GM12878 (cell line): ENCODE data around the gene SYNGR2. TPM values are rescaled to one million over a fixed set of nuclear protein-coding genes. Genes with fewer than 3 reads are reported as not detected.

ENCODE experiments used
- ASH2L ChIP-seq: fragments of 300-600, 200-600 bp; sonication (generic); IDR thresholded peaks from 2 replicates; pipeline ENCODE4 v1.6.1; 2017; ENCODE audit warnings: low read depth, mild to moderate bottlenecking, borderline replicate concordance
- ATF3 ChIP-seq: IDR thresholded peaks from 2 replicates; pipeline ENCODE4 v1.6.1; 2011; ENCODE audit warnings: low read depth, mild to moderate bottlenecking, low read length, moderate library complexity, borderline replicate concordance; ENCODE audit errors: extremely low read depth
- CHD1 ChIP-seq: IDR thresholded peaks from 2 replicates; pipeline ENCODE4 v1.6.1; 2012; ENCODE audit warnings: low read depth, low read length, improper control_type of control experiment
- HCFC1 ChIP-seq: fragments of 150-350 bp; IDR thresholded peaks from 2 replicates; pipeline ENCODE4 v1.6.1; 2014; ENCODE audit warnings: low read length
- KLF5 ChIP-seq: fragments of 450-650 bp; IDR thresholded peaks from 2 replicates; pipeline ENCODE4 v1.6.1; 2014; ENCODE audit warnings: mild to moderate bottlenecking; ENCODE audit not compliant: partially characterized antibody
- RCOR1 ChIP-seq: conservative IDR thresholded peaks from 2 replicates; pipeline ENCODE4 v1.6.1; 2012; ENCODE audit warnings: low read depth, low read length, improper control_type of control experiment
- SREBF1 ChIP-seq: IDR thresholded peaks from 2 replicates; pipeline ENCODE4 v1.6.1; 2012; ENCODE audit warnings: mild to moderate bottlenecking, low read length
- TCF12 ChIP-seq: IDR thresholded peaks from 2 replicates; pipeline ENCODE4 v1.6.1; 2011; ENCODE audit warnings: low read depth, mild to moderate bottlenecking, low read length
- TCF3 ChIP-seq: IDR thresholded peaks from 2 replicates; pipeline ENCODE4 v1.6.1; 2012; ENCODE audit warnings: low read depth, mild to moderate bottlenecking, low read length, borderline replicate concordance; ENCODE audit not compliant: insufficient read depth
- ZNF687 ChIP-seq: fragments of 450-650 bp; IDR thresholded peaks from 2 replicates; pipeline ENCODE4 v1.6.1; 2017; ENCODE audit warnings: mild to moderate bottlenecking, moderate library complexity
- polyA plus RNA-seq, 11 experiments: library from polyadenylated mRNA; depleted of rRNA in 4 of 11; unstranded in 6 of 11; stranded (reverse) in 5 of 11; fragments of >200 nt; fragmentation: Nextera tagmentation in 4 of 11; fragmentation: Illumina TruSeq in 1 of 11; extraction: Ambion mirVana in 4 of 11; extraction: Trizol in 1 of 11; gene quantifications; 1 replicate in 1 of 11; 2 replicates in 10 of 11; pipeline versions ENCODE4 v1.2.1 to v1.2.3, GENCODE V29; 2011 to 2016; ENCODE audit warnings: inconsistent platforms in 2 of 11, missing spikeins in 2 of 11, low read depth in 1 of 11
- total RNA-seq, 4 experiments: library from RNA; depleted of rRNA in 3 of 4; stranded (reverse); fragments of >200 nt in 3 of 4; fragmentation: Illumina TruSeq in 1 of 4; extraction: Trizol in 1 of 4; gene quantifications; 2 replicates each; pipeline versions ENCODE4 v1.2.1 to v1.2.3, GENCODE V29; 2013 to 2021

Gene SYNGR2
- total and polyA plus RNA-seq, 10 of the 15 experiments (the other 5 are each of a cell fraction or from before 2014, with no cell fraction given) = 4.4 to 529 (median 261) TPM

GRCh38 chr17:78173097-78173715 is 4.8 kb downstream of the SYNGR2 start (continued):
- TF ChIP-seq RCOR1 (no peak), HCFC1 (no peak), SREBF1 (no peak), ATF3 (no peak), KLF5 (no peak), CHD1 (no peak), ZNF687 (peak; percentile 77), TCF12 (no peak), TCF3 (no peak), ASH2L (no peak)
- TF ChIP-seq, all 136 proteins: peak for 11
